Measurements from ENCODE around the gene CYP26B1. TPM values are rescaled to one million over a fixed set of nuclear protein-coding genes. Genes with fewer than 3 reads are reported as not detected.
"Not testable (repeated sequence)": the region's sequence is repeated elsewhere in the genome, so short reads cannot be mapped to it uniquely, and the experiment has no call there.

CYP26B1 gene
- total RNA-seq, 1 donor, result 0.81 TPM

DNA sequence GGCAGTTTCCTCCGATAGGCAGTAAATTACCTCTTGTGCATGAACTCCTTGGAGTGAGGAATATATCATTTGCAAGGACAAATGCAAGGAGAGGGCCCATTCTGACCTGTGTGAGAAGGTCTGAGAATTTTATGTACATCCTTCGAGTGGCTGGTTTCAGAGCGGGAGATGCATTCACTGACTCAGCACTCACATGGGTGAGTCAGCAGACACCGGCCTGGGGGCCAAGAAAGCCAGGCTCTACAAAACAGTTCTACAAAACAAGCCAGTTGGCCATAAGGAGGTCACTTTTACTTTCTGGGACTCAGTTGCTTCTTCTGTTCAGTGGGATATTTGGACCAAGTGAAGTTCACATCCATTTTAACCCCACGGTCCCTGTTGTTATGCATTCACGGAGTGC, 35.3 kb downstream of the CYP26B1 start:
- DNase-seq (ENCODE audit: low read depth in 2 of 3, low spot score in 2 of 3), result no peak

DNA sequence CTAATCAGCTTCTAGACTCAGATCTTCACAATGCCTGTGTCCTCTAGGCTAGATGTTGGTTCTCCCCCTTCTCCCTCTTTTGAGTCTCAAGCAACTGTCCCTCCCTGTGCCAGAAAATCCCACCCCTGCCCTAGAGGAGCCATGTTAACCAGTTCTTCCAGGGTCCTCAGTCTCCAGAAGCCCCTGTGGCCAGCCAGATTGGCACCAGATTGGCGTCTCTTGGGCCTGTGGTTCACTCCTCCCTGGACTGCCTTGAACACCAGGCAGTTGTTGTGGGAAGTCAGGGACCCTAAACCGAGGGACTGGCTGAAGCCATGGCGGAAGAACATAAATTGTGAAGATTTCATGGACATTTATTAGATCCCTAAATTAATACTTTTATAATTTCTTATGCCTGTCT, 36.6 kb downstream of the CYP26B1 start:
- DNase-seq (ENCODE audit: low read depth in 2 of 3, low spot score in 2 of 3), result no peak

DNA sequence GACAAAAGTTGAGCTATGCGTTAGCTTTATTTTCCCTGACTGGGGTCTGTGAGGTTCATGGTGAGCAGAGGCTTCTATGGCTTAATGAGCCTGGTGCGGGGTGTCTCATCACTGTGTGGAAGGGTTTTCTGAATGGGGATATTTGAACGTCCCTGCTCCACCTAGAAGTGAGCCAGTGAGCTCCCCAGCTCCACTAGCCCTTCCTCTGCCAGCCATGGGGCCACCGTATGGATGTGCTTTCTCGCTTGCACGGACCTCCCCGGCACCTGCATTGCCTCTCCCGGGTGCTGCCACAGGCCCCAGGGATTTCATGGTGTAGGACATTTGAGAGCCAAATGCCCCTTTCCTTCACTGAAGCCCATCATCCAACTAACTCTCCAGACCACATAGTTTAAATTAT, 37.8 kb downstream of the CYP26B1 start:
- no peak for DNase-seq (ENCODE audit: low read depth in 2 of 3, low spot score in 2 of 3)

DNA sequence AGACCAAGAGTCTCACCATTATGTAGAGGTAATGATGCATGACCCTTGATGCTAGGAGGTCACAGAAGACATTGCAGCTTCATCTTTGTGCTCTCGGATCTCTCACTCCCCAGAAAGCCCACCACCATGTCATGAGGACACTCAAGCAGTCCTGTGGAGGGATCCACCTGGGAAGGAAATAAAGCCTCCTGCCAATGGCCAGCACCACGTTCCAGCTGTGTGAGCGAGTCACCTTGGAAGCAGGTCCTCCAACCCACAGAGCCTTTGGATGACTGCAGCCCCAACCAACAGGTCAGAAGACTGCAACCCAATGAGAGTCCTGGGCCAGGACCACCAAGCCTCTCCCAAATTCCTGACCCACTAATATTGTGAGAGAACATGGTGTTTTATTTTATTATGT, 38.4 kb downstream of the CYP26B1 start:
- DNase-seq (ENCODE audit: low read depth in 2 of 3, low spot score in 2 of 3), result no peak

DNA sequence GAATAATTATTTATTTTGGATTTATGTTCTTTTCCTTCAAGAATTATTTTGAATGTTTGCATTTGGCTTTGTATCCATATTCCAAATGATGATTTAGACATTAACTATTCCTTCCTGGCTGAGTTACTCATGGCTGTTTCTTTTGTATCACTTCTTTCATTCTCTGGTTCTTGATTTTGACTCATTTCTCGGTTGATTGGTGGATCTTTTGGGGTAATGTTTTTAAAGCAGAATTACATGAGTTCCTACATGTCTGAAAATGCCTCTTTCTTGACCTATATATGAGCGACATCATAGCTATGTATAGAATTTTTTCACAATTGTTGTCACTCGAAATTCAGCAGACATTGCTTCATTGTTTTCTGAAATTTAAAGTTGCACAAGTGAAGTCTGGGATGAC, 39.5 kb downstream of the CYP26B1 start:
- DNase-seq (ENCODE audit: low read depth in 2 of 3, low spot score in 2 of 3), result no peak

DNA sequence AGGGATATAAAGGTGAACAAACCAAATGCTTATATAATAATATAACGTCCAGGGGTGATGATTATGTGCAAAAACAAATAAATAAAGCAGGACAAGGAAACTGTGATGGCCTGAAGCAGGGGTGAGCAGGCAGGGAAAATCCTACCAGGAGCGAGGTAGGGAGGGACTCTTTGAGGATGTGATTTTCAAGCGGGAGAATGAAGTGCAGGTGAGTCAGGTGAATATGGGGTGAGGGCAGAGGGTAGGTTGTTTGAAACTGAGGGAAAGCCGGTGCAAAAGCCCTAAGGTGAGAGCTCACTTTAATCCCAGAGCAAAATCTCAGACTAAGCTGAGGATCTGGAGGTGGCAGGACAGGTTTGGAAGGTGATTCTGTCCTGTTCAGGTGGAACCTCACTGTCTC, 40.7 kb downstream of the CYP26B1 start:
- DNase-seq (ENCODE audit: low read depth in 2 of 3, low spot score in 2 of 3), result no peak

DNA sequence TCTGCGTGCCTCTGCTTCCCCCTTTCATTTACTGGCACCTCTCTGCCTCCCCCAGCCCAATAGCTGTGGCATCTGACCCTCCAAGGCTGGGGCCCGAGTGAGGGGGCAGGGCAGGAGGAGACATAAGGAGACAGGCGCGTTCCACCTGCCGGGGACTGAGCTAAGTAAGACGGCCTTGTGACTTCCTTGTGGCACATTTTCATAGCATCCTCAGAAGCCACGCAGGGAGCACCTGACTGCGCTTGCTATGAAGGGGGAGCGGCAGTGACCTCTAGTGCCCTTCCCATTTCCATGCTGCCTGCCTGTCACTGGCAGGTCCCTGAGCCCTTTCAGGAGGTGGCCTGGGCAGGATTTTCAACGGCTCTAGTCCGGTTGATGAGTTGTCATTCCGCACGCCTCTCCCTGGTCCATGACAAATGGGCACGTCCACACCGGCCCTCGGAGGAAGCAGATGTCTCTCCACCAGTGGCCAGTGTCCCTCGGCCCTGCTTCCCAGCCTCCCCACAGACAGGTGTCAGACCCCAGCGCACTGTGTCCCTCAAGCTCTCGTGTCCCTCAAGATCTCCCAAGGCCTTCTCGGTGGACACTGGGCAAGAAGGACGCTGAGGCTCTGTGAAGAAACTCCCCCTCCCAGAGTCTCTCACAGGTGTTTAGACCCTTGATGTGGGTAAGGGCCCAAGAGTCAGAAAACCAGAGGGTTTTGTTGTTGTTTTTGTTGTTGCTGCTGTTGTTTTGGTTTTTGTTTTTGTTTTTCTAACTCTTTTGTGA, 42.7 kb downstream of the CYP26B1 start:
- DNase-seq (ENCODE audit: low read depth in 2 of 3, low spot score in 2 of 3), result no peak

DNA sequence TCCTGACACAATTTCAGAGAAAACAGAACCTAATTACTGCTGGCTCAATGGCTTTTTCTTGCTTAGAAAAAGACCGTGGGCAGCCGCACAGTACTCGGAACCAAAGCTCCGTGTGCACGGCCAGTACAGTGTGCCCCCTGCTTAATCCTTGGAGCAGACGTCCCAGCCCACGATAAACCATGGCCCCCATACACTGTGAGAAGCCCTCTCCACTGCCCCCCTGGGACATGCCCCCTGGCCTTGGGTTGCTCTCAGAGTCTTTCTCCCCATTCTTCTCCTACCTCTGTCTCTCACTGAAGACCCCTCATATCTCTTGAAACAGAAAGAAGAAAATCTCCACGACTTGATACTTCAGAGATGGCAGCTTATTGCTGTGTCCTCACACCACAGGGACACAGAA, 44.0 kb downstream of the CYP26B1 start:
- no peak for DNase-seq (ENCODE audit: low read depth in 2 of 3, low spot score in 2 of 3)

DNA sequence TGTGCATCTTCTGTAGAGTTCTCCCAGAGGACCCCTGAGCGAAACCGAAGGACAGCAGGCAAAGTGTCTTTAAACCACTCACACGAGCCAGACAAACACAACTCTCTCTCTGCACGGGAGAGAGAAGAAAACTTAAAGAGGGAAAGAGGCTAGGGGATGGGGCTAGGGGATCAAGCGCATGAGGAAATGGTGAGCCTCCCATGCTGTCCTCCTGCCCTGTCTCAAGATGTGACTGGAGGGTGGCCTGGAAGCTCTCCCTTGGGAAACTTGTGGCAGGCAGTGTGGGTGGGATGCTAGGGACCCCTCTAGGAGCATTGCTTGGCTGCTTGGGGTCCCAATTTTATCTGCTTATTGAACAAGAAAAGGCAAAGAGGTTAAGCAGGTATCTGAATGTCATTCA, 44.5 kb downstream of the CYP26B1 start:
- DNase-seq (ENCODE audit: low read depth in 2 of 3, low spot score in 2 of 3), result no peak

DNA sequence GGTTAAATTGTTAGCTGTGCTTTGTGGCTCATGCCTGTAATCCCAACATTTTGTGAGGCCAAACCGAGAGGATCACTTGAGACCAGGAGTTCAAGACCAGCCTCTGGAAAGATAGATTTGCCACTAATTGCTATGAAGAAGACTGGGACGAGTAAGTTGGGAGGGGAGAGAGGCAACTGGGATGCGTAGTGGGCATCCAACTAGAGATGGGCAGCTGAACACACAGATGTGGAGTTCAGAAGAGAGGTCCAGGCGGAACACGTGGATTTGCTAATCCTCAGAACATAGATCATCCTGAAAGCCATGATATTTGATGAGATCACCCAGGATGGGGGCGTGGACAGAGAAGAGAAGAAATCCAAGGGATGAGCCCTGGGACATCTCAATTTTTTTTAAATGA, 48.7 kb downstream of the CYP26B1 start:
- no peak for DNase-seq (ENCODE audit: low read depth in 2 of 3, low spot score in 2 of 3)

DNA sequence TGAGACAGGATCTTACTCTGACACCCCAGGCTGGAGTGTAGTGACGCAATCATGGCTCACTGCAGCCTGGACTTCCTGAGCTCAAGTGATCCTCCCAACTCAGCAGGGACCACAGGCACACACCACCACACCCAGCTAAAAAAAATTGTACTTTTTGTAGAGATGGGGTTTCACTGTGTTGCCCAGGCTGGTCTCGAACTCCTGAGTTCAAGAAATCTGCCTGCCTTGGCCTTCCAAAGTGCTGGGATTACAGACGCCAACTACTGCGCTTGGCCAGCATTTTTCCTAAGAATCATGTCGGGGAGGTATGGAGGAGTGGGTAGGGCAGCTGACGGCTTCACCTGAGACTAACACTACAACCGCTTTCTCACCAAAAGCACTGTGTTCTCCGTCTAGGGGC, 50.4 kb downstream of the CYP26B1 start:
- DNase-seq (ENCODE audit: low read depth in 2 of 3, low spot score in 2 of 3), result no peak

DNA sequence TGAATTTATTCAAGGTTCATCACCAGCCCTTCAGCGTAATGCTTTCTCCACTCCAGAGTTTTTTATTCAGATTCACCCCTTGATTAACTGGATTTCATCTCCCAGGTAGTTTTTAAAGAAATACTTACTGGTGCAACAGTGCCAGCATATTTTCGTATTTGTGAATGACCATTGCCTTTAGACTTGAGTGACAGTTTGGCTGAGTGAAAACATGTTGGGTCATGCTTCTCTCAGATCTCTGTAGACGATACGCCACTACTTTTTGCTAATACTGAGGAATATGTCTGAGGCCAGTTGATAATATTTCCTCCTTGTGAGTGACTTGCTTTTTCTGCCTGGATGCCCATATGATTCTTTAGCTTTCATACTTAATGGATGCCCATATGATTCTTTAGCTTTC, 51.5 kb downstream of the CYP26B1 start:
- no peak for DNase-seq (ENCODE audit: low read depth in 2 of 3, low spot score in 2 of 3)

DNA sequence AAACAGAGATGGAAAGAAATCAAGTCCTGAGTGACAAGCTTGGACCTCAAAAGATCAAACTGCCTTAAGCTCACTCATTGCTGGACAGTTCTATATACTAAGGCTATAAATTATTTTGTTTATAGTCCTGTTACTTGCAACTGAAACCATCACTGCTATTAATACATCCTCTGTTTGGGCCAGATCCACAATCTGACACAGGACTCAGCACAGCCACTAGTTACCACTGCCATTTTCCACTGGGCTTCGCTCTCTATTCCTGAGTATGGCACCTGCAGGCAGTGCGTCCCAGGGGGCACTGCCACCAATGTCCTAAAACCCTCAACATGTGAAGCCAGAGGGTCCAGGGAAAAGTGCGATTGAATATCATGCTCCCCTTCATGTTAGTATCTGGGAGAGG, 52.3 kb downstream of the CYP26B1 start:
- no peak for DNase-seq (ENCODE audit: low read depth in 2 of 3, low spot score in 2 of 3)

DNA sequence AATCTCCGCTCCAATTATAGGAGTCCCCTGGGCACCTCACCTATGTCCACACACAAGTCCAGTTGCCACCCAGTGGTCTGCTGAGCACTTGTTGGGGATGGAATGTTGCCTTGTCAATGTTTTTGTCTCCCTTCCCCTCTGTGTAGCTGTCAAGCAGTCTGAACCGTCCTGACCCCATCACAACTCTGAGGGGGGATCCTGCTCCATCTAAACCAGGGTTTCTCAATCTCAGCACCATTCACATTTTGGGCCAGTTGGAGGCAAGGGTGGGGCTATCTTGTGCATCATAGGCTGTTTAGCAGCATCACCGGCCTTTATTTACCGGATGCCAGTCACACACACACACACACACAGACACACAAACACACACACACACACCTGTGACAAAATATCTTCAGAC, 53.0 kb downstream of the CYP26B1 start:
- DNase-seq (ENCODE audit: low read depth in 2 of 3, low spot score in 2 of 3), result no peak

DNA sequence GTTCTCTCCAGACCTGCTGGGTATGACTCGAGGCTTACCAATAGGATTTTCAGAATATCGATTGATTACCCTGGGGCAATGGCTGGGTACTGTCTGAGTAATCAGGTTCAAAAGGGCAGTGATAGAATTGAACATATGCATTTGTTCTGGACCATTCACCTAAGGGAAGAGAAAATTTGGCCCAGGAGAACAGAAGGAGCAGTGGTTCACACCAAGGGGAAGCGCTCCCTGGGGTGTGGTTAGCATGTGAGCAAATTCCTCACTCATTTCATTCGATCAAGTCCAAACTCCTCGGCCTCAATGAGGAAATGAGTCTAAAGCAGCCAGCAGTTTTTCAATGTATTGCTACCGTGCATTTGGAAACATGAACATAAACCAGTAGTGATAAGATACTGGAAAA, 55.6 kb downstream of the CYP26B1 start:
- DNase-seq (ENCODE audit: low read depth in 2 of 3, low spot score in 2 of 3), result no peak

DNA sequence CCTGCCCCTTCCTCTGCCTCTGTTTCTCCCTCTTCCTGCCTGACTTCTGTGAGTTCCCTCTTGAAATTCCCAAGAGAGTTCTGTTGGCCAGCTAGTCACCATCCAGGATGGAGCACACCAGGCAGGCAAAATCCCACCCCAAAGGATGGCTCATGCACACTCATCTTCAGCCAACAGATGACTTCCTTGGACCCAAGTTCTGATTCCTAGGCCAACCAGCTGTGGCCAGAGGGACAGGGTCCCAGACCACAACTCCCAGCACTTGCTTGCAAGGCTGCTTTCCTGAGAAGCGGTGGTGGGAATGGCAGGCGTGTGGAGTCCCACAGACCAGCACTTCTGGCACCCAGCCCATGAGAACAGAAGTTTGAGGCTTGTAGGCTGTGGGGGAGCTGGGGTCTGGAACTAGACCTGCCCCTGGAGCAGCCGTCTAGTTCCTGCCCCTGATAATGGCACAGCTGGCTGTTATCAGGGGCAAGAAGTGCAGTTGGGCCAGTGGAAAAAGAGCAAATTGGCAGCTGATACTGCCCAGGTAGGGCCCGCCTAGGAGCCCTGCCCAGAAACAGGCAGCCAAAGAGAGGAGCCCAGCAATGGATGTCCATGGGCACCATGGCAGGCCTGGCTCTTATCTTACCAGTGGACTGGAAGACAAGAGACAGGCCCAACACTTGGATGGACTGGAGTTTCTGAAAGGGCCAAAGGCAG, 56.7 kb downstream of the CYP26B1 start:
- no peak for DNase-seq (ENCODE audit: low read depth in 2 of 3, low spot score in 2 of 3)

DNA sequence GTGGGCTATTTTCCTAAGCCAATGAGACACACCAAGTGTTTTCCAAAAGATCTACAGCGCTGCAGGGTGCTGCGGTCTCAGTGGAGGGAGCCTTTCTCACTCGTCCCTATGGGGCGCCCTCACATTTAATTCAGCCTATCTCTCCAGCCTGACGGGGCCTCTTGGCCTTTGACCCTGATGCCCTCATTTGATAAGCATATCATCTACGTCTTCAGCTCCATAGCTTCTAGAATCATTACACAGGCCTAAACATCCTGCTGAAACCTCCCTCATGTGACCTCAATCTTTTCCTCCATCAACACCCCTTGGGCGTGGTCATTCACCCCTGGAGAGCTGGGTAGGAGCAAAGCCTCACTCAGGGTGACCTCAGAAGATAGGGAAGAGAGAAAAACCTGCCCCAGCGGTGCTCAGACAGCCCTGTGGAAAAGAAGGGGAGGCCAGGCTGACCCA, 57.4 kb downstream of the CYP26B1 start:
- no peak for DNase-seq (ENCODE audit: low read depth in 2 of 3, low spot score in 2 of 3)

DNA sequence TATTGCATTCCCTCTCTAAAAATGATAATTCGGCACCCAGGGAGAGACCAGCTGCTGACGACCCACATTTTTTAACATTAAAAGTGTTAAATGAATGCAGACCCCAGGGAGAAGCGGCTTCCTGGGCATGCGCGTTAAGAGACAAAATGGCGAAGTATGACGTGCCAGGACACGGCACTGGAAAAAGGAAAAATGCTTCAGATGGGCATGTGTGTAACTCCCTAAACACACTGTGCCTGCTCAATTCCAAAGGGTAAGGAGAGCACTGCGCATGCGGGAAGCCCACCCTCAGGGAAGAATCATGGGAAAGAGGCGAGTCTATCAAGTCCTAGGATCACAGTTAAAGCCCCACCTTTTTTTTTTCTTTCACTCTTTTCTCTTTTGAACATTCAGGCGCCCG, 58.1 kb downstream of the CYP26B1 start:
- no peak for DNase-seq (ENCODE audit: low read depth in 2 of 3, low spot score in 2 of 3)

DNA sequence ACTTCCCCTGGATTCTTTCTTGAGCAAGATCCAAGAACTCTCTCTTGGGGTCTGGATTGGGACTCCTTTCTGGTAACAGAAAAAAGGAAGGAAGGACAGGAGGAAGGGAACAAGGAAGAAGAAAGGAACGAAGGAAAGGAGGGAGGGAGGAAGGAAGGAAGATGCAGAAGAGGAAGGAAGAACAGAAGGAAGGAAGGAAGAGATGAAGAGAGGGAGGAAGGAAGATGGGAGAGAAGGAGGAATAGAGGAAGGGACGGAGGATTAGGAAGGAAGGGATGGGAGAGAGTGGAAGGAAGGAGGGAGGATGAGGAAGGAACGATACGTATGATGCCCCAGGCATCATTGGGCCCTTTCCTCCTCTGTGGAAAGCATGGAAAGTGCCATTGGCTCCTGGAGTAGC, 58.6 kb downstream of the CYP26B1 start:
- no peak for DNase-seq (ENCODE audit: low read depth in 2 of 3, low spot score in 2 of 3)

DNA sequence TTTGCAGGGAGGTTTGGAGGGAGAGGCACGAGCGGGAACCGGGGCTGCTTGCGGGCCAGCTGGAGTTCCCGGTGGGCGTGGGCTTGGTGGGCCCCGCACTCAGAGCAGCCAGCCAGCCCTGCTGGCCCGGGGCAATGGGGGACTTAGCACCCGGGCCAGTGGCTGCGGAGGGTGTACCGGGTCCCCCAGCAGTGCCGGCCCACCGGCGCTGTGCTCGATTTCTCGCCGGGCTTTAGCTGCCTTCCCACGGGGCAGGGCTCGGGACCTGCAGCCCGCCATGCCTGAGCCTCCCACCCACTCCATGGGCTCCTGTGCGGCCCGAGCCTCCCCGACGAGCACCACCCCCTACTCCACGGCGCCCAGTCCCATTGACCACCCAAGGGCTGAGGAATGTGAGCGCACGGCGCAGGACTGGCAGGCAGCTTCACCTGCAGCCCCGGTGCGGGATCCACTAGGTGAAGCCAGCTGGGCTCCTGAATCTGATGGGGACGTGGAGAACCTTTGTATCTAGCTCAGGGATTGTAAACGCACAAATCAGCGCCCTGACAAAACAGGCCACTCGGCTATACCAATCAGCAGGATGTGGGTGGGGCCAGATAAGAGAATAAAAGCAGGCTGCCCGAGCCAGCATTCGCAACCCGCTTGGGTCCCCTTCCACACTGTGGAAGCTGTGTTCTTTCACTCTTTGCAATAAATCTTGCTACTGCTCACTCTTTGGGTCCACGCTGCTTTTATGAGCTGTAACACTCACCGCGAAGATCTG, 60.6 kb downstream of the CYP26B1 start:
- not testable (repeated sequence) for DNase-seq (ENCODE audit: low read depth in 2 of 3, low spot score in 2 of 3)

DNA sequence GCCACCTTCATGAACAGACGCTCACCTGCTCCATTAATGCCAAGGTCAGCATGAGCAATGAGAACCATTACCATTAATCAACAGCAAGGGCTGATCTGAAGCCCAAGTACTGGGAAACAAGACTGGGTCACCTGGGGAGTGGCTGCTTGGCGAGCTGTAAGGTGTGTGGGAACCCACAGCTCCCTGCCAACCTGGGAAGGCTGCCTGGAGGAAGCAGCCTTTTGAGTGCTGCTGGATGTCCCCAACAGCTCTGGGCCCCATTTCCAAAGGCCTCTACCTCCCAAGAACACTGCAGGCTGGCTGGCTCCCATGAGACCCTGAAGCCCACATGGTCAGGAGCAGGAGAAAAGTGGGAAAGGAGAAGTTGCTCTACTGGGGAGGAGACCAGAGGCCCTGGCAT, 62.1 kb downstream of the CYP26B1 start:
- DNase-seq (ENCODE audit: low read depth in 2 of 3, low spot score in 2 of 3), result no peak

DNA sequence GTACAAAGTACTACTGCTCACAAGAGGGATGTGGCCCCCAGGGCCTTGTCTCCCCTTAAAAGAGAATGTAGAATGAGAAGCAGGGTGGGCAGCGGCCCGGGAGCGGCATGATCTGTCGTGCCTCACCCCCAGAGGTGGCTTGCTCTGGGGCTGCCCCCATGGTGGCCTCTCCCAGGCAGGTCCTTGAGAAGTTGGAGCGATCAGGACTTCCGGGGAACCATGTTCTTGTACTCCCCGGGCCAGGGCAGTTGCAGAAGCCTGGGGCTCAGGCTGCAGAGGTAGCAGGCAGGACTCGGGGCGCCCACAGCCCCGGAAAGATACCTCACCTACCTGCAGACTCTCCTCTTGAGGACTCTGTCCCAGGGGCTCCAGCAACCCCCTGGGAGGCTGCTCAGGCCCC, 62.6 kb downstream of the CYP26B1 start:
- no peak for DNase-seq (ENCODE audit: low read depth in 2 of 3, low spot score in 2 of 3)

Data from hematopoietic multipotent progenitor cell (in vitro differentiated cells).